Stimulated activated CD4-positive, alpha-beta T cell treated with anti-CD3 and anti-CD28 coated beads, TNF-alpha, amount 100 ng/mL, for 24 hours (primary cell): Measurements from ENCODE around the gene NOXA1.
"Not testable (repeated sequence)": the region's sequence is repeated elsewhere in the genome, so short reads cannot be mapped to it uniquely, and the experiment has no call there.

Experiments used
- DNase-seq, 3 experiments: peaks; one replicate each; pipeline ENCODE4 v3.0.0-alpha.2; 2020; ENCODE audit warnings: low read depth in 3 of 3

Gene NOXA1

DNA sequence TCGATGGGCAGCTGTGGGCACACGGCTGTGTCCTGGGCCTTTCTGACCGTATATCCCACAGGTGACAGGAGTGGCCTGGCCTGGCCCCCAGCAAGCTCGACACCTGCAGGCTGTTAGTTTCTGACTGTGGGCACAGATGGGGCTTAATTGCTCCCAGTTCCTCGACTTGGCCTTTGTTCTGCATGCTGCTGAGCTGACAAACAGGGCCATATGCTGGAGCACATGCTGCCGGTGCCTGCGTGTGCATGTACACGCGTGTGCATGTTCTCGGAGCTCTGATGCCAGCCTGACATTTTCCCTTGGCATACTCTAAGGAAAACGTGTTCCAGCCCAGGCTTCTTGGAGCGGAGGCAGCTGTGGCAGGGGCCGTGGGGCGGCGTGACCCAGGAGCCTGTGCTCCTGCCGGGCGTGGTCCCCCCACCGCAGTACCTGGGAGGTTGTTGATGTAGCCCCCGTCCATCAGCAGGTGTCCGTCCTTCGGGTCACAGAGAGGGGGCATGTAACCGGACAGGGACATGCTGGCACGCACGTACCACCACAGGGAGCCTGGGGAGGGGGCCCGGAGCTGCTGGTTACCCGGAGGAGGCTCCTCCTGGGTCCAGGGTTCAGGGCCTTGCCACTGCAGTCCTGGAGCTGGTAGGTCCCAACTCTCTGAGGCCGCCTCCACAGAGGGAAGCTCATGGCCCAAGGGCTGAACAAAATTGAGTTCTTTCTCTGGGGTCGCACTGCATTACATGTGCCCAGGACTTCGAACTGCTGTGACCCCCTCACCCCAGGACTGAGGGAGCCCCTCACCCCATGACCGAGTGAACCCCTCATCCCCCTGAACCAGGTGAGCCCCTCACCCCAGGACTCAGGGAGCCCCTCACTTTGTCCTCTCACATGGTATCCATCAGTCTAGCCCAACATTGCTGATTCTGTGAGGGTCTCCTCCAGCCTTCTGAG, 40.1 kb downstream of the NOXA1 start:
- no peak for DNase-seq

DNA sequence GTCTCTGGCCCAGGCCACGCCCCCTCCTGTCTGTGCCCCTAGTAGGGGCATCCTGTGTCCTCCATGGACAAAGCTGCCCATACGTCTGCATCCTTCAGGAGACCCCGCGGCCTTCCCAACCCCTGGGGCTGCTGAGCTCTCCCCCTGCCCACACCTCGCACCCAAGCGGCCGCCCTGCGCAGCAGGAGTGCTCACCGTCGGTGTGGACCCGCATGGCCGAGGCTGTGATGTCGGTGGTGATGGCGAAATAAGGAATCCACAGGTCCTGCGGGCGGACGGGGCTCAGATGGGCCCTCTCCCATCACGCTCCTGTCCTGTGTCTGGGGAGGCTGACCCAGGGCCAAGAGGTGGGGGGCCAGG, 40.7 kb downstream of the NOXA1 start:
- no peak for DNase-seq

DNA sequence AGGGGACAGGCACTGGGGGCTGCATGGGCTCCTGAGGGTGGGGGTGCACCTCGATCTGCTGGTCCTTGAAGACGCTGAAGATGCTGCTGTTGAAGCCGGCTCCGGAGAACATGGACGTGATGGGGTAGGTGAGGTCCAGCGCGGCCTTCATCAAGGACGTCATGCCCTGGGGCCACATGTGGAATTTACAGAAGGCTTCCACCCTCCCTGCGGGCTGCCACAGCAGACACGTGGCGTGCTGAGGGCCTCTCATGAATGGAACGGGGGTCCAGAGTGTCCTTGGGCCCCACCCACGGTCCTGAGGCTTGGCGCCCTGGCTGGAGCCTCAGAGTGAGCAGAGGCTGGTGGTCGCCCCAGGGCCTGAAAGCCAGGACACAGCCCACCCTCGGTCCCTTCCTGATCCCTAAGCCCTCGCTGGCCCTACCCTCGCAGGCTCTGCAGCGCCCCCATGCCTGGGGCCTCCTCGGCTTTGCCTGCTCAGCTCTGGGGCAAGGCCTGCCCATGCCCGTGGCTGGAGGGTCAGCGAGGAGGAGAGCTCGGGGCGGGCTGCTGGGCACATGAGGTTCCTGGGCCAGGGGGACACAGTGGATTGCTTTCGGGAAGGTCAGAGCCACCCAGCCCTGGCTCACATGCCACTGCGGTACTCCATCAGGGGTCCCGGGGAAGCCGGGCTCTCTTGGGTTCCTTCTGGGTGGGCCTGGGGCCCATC, 41.3 kb downstream of the NOXA1 start:
- no peak for DNase-seq

DNA sequence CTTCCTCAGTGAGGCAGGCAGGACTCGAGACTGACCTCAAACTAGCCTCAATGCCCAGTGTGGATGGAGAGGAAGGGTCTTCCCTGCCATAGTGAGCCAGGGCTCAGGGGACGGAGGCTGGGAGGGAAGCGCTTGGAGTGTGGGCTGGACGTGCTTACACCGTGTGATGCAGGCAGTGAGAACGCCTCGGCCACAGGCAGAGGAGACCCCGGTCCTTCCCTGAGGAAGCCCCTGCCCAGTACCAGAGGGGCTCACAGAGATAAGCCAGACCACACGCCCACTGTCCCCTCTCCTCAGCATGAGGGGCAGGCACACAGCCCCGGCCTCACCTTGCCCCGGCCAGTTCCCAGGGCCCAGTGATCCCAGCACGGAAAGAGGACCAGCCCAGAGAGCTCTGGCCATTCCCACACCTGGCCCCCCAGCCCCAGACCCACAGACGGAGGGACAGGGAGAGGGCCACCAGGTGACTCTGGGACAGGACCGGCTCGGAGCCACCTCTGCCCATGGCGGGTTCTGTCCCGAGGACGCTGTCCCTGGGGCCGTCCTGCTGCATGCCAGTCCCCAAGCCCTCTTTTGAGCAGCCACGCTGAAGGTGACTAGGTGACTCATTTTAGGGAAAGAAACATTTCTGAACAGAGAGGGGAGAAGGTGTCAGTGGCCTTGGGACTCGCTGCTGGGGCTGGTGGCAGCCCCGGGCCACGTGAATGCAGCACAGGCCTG, 42.0 kb downstream of the NOXA1 start:
- DNase-seq = no peak

DNA sequence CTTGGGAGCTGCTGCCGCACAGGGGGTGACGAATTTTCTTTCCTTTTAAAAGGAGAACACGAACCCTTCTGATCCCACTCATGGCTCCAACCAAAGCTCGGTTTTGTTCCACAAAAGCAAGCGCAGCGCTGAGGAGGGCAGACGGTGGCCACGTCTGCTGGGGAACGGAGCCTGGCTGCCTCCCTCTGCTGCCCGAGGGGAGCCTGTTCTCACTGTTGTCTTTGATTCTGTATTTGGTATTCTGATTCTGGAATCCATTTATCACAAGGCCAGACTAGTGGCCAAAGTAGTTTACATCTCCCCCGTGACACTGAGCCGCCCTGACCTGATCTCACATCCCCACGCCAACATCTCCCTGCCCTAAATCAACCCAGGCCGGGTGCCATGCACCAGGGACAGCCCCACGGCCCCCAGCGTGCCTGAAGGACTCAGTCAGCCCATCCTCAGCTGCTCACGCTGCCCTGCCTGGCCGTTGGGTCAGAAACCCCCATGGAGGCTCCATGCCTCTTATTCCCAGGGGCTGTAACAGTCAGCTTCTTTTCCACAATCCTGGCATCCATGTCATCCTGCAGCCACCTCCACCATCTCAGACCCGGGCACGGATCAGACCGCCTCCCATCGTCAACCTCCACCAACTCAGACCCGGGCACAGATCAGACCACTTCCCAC, 42.7 kb downstream of the NOXA1 start:
- DNase-seq = no peak

DNA sequence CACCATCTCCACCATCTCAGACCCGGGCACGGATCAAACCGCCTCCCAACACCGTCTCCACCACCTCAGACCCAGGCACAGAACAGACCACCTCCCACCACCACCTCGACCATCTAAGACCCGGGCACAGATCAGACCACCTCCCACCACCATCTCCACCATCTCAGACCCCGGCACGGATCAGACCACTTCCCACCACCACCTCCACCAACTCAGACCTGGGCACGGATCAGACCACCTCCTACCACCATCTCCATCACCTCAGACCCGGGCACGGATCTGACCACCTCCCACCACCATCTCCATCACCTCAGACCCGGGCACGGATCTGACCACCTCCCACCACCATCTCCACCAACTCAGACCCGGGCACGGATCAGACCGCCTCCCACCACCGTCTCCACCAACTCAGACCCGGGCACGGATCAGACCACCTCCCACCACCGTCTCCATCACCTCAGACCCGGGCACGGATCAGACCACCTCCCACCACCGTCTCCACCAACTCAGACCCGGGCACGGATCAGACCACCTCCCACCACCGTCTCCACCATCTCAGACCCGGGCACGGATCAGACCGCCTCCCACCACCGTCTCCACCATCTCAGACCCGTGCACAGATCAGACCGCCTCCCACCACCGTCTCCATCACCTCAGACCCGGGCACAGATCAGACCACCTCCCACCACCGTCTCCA, 43.3 kb downstream of the NOXA1 start:
- not testable (repeated sequence) for DNase-seq

DNA sequence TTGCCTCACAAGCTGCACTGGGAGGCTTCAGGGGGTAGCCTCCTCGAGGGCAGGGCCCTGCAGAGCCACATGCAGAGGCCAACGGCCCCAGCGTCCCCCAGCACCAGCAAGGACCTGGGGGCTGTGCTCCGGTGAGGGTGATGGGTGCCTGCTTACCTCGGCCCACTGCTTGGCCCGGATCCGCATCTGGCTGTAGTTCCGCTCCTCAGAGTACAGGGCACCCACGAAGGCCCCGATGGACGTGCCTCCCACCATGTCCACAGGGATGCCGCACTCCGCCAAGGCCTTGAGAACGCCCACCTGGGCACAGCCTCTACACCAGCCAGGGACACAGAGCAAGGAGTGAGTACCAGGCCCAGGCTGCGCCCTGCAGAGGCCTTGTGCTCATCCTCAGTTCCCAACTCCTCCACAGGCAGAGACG, 44.0 kb downstream of the NOXA1 start:
- DNase-seq = no peak

DNA sequence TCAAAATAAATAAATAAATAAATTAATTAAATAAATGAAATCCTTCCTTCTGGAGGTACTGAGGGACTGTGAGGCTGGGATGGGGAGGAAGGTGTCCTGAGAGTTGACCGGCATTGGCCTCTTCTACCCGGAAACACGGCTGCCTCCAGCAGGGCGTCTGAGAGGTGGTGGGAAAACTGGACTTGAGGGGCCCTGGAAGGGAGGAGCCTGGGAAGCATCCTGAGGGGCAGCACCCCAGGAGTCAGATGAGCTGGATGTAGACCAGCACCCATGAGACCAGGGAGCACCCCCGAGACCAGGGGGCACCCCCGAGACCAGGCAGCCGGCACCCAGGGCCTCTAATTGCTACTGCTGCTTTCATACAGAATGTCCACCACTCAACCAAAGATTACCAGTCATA, 44.7 kb downstream of the NOXA1 start:
- no peak for DNase-seq

DNA sequence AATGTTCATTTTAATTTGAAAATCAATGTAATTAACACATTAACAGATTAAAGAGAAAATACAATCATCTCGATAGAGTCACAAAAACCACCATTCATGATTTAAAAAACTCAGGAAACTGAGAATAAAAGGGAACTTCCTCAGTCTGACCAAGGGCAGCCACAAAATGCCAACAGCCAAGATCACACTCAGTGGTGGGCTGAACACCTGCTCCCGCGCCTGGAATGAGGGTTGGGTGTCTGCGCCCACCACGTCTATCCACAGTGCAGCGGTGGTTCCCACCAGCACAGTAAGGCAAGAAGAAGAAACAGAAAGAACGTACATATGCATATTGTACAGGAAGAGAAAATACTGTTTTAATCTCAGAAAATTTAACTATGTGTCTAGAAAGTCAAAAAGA, 47.6 kb downstream of the NOXA1 start:
- no peak for DNase-seq

DNA sequence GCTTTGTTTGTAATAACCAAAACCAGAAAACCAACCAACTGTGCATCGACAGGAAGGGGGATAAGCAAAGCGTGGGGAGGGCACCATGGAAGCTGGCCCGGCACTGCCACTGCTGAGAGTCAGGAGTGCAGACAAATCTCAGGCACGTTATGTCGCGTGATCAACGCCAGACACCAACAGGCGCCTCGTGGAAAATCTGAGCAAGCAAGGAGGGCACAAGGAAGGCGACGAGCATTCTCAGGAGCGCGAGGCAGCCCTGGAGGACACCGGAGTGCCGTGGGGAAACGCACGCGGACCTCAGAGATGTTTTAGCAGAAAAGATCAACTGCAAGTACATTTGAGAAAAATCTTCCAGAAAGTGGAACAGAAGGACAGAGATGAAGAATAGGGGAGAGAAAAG, 51.1 kb downstream of the NOXA1 start:
- no peak for DNase-seq

DNA sequence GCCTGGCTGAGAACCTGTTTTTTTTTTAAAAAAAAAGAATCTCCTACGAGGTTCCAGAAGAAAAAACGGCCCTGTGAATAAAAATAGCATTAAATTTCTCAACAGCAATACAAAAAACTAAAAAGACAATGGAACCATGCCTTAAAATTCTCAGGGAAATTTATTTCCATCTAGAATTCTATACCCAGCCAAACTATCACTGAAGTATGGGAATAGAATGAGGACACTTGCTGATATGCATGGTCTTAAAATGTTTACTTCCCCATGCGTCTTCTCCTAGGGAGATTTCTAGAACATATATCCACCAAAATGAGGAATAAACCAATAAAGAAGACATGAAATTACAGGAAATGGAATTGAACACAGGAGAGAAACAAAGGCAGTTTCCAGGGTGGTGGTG, 52.5 kb downstream of the NOXA1 start:
- no peak for DNase-seq

DNA sequence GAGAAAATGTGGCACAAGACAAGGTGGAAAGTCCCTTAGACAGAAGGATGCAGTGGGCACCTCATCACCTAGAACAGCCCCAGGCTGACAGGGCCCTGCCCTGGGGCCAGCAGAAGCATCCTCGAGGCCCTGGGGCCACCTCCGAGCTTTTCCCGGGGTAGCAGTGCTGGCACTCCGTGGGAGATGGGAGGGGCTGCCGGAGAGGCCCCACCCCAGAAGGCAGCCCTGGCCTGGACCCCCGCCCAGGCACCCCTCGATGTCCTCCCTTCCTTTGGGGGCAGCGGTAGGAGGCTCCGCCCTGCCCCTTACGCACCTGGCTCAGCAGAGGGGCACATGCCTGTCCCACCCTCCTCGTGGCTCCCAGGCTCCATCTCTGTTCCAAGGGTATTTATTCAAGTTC, 53.7 kb downstream of the NOXA1 start:
- DNase-seq = no peak

DNA sequence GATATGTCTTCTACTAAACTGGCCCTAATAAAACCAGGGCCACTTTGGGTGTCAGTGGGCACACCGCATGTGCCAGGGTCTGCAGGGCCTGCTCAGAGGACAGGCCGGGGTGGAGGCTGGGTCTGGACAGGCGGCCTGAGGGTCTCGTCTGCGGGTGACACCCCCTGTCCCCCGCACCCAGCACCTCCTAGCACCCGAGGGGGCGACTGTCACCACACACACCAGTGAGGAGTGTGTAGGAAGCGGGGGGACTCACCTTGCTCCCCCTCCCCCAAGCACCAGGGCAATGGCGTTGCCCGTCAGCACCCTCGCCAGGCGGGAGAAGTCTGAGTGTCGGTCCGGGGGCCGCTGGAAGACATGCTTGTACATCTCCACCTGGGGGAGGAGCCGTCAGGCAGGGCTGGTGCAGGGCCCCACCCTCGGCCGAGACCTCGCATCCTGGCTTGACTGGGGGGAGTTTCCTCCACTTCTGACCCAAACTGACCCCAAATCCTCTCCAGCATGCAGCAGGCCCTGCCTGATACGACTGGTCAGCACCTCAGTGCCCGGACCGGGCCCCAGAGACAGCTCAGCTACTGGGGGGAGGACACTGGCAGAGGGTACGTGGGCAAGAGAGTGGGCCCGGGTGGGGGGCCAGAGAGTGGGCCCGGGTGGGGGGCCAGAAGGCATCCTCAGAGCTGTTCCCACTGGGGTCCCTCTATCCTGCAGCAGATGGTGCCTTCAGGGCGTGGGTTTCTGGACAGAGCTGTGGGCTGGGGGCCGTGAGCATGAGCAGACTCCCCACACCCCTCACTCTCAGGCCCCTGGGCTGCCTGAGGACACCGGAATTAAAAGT, 54.8 kb downstream of the NOXA1 start:
- DNase-seq = no peak

DNA sequence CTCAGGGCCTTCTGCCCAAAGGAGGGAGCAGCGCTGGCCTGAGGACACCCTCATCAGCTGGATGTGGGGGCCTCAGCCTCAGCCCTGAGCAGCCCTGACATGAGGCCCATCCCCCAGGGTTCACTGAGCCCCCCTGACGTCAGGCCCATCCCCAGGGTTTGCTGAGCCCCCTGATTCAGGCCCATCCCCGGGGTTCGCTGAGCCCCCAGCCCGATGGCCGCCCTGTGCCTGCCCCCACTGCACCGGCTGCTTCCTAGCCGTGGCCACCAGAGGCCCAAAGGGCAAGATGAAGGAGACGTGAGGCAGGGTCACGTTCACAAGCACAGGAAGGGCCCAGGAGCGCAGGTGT, 55.4 kb downstream of the NOXA1 start:
- no peak for DNase-seq

DNA sequence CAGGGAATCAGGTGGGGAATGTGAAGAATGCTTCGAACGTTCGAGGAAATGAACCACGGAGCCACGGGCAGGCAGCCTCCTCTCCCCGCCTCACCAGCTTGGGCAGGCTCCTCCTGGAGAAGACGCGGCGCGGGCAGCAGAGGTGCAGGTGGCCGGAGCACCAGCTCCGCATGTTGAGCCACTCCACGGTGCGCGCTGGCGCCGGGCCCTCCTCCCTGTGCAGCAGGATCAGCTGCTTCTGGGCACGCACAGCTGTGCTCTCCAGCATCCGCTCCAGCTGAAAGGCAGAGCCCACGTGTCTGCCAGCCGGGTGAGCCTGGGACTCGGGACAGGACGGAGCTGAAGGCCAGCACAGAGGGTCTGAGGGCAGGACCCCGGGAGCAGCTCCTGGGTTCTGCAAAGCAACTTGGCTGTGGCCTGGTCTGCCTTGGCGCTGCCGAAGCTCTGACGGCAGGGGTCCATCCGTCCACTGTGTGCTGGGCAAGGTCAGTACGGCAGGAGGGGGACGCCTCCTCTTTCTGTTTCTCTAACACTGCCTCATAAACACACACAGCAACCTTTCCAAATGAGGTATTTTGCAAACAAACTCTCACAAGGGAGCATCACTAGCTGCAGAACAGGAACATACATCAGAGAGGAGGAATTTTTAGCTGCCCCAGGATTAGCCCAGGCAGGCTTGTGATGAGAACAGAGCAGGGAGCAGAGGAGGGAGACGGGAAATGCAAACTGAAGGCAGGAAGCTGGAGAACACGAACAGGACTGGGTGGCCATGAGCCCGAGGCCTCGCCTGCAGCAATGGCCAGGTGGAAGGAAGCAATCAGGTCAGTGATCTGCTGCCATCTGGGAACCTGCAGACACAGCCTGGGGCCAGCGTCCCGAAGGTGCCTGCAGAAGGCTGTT, 56.0 kb downstream of the NOXA1 start:
- DNase-seq = no peak

DNA sequence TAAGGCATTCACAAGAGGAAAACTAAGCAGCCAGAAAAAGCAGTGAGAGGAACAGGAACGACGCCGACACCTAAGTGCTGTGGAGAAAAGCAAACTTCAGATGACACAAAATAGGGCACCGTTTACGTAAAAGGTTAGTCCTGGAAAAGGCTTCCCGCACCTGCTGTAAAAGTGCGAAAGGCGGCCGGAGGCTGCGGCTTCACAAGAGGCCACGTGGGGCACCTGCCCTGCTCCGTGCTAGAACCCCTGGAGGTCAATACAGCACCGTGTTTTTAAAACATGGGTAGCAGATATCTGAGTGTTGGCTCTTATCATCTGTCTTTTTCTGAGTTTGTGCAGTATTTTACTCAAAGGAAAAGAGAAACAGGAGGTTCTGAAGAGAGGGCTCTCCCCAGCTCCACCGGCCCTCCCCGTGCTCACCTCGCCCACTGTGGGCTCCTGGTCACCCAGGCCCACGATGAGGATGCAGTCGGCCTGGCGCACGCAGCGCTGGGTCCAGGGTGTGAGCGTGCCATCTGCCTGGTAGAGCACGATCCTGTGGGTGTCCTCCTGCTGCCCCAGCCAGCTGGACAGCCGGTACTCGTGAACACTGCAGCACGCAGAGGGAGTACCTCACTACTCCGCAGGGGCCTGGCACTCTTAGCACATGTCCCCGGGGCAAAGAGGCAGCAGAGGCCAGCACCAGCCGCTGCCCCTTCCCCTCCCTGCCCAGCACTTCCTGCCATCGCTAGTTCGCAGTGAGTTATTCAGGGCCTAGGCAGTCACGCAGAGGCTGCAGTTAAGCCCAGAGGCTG, 56.9 kb downstream of the NOXA1 start:
- no peak for DNase-seq

DNA sequence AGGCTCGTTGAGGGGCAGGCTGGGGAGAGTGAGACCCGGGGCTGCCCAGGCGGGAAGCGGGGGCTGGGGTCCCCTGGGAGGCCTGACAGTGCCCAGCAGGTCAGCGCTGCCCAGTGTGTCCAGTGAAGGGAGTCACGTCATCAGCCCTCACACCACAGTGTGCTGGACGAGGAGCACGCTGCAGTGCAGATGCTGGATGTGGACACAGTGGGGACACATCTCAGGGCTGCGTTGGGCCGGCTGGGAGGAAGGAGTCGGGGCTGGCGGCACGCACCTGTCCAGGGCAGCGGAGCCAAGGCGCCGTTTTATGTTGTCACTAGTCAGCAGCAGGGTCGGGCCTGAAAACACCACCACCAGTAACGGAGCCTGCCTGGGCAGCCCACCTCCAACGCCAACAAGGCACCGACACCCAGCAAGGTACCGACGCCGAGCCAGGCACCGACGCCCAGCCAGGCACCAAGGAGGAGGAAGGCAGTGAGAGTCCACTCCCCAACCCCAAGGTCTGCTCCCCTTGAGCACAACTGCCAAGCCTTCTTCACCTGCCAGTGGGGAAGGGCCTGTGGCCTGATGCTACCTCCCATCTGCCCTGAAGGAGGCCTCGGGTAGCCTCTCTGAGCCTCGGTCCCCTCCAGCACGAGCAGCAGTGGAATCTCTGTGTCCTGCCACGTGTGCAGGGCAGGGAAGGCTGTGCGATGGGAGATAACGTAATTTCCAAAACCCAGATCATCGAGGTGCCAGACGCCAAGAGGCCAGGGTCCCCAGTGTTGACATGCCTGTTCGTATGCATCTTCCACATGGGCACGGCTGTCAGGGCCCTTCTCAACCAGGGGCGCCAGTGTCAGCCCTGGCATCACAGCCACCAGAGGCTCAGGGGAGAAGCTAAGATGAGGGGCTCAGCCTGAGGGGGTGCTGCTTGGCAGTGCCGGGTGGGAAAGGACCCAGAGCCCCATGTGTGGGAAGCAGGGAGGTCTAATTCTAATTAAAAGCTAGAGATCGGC, 57.8 kb downstream of the NOXA1 start:
- no peak for DNase-seq
